CD4-positive, alpha-beta T cell (primary cell): Measurements from ENCODE around the gene BCAR1. TPM values are rescaled to one million over a fixed set of nuclear protein-coding genes. Genes with fewer than 3 reads are reported as not detected.

ENCODE experiments used
- ATAC-seq: fragments of 200-7000 bp; cut with Tn5 transposase; one replicate; pipeline ENCODE4 v1.10.0; 2022; ENCODE audit warnings: mild to moderate bottlenecking; ENCODE audit not compliant: poor library complexity
- CTCF ChIA-PET: fragments of 350-600 bp; sonication (Branson Sonifier 250); formaldehyde crosslinking; loops from one replicate; lab custom pipeline; 2021; ENCODE audit warnings: antibody characterized with exemption, inconsistent platforms; lab: Charles Lee
- POLR2A ChIA-PET: fragments of 350-600 bp; sonication (Branson Sonifier 250); formaldehyde crosslinking; loops from one replicate; lab custom pipeline; 2021; ENCODE audit warnings: antibody characterized with exemption, inconsistent platforms; lab: Charles Lee
- DNase-seq, 14 experiments: peaks; one replicate each; pipeline ENCODE4 v3.0.0-alpha.2; 2013 to 2020; ENCODE audit warnings: mixed read lengths in 2 of 14
- H3K27ac ChIP-seq, 2 donors: one replicate each; pipeline versions ENCODE4 v1.5.1 to v1.7.0; 2013; ENCODE audit warnings: low read length in 2 of 2, low read depth in 1 of 2, mild to moderate bottlenecking in 1 of 2
- H3K27me3 ChIP-seq, 2 experiments: 1 replicate in 1 of 2; 2 replicates in 1 of 2; pipeline versions ENCODE4 v1.6.1 to v1.7.0; 2013; ENCODE audit warnings: low read length in 2 of 2, control low read depth in 1 of 2, mild to moderate bottlenecking in 1 of 2, moderate library complexity in 1 of 2; ENCODE audit not compliant: insufficient read depth in 2 of 2, control insufficient read depth in 1 of 2
- H3K36me3 ChIP-seq: one replicate; pipeline ENCODE4 v1.6.1; 2013; ENCODE audit warnings: low read length, control low read depth; ENCODE audit not compliant: insufficient read depth
- H3K4me1 ChIP-seq: one replicate; pipeline ENCODE4 v1.6.1; 2013; ENCODE audit warnings: low read length, control low read depth; ENCODE audit not compliant: insufficient read depth
- H3K4me3 ChIP-seq: one replicate; pipeline ENCODE4 v1.5.1; 2013; ENCODE audit warnings: mild to moderate bottlenecking, low read length, moderate library complexity
- H3K9me3 ChIP-seq, 2 experiments: 1 replicate in 1 of 2; 2 replicates in 1 of 2; pipeline versions ENCODE4 v1.6.1 to v1.7.0; 2013; ENCODE audit warnings: low read length in 2 of 2, mild to moderate bottlenecking in 2 of 2, control low read depth in 1 of 2, moderate library complexity in 1 of 2; ENCODE audit not compliant: control insufficient read depth in 1 of 2, insufficient read depth in 1 of 2
- H3K27ac Mint-ChIP-seq: one replicate; pipeline ENCODE4 v1.8.0; 2020; ENCODE audit warnings: mixed read lengths
- H3K27me3 Mint-ChIP-seq: one replicate; pipeline ENCODE4 v1.8.0; 2021; ENCODE audit warnings: mixed read lengths
- H3K36me3 Mint-ChIP-seq: one replicate; pipeline ENCODE4 v1.8.0; 2021; ENCODE audit warnings: low read depth, mixed read lengths
- H3K4me1 Mint-ChIP-seq: one replicate; pipeline ENCODE4 v1.8.0; 2021; ENCODE audit warnings: low read depth, mixed read lengths
- H3K4me3 Mint-ChIP-seq: one replicate; pipeline ENCODE4 v1.8.0; 2020; ENCODE audit warnings: mild to moderate bottlenecking, mixed read lengths
- H3K9me3 Mint-ChIP-seq: one replicate; pipeline ENCODE4 v1.8.0; 2020; ENCODE audit warnings: mixed read lengths
- CTCF ChIP-seq: fragments of 200-600 bp; IDR thresholded peaks from one replicate; pipeline ENCODE4 v1.8.0; 2022; ENCODE audit warnings: antibody characterized with exemption, mild to moderate bottlenecking
- intact Hi-C, 2 experiments: fragments of 100-400 bp; cut with DNase I in 1 of 2; cut with micrococcal nuclease in 1 of 2; formaldehyde crosslinking; loops; one replicate each; pipeline versions ENCODE4 v1.15.1 to v1.9.0; 2023 to 2025; cut with DNase I, micrococcal nuclease
- total RNA-seq, 174 experiments: library from RNA in 2 of 174; stranded (reverse) in 2 of 174; gene quantifications; one replicate each; pipeline ENCODE4 v1.2.3 and lab custom pipeline; 2021 to 2026

BCAR1 gene
- total RNA-seq, 2 experiments from 2014 or later, result 0.08 to 0.17 TPM

GRCh38 chr16:75238853-75239541, 12.4 kb downstream of the BCAR1 start:
- Histone ChIP-seq H3K27me3 (no peaks in the 10 kb centered on the region), H3K9me3 (peaks cover 0 to 6% of the 10 kb centered on the region in 2 experiments), H3K36me3 (no peaks in the 10 kb centered on the region), H3K27ac (no peak overlapping the region), H3K4me1 (peaks cover 4% of the 10 kb centered on the region), H3K4me3 (no peak overlapping the region)
- no peaks in the 10 kb centered on the region for H3K36me3 Mint-ChIP-seq
- no peak overlapping the region for H3K4me3 Mint-ChIP-seq
- no peak overlapping the region for H3K27ac Mint-ChIP-seq
- H3K9me3 Mint-ChIP-seq, result no peaks in the 10 kb centered on the region
- intact Hi-C loops, result loop anchor here in 1 of 2 experiments (10.0 kb wide), 1 partner anchor 526 kb away; no protein-coding TSS in a partner anchor
- no peak for TF ChIP-seq CTCF
- ChIA-PET CTCF (no interaction called here), POLR2A (no interaction called here)
- H3K27me3 Mint-ChIP-seq, result no peaks in the 10 kb centered on the region
- no peaks in the 10 kb centered on the region for H3K4me1 Mint-ChIP-seq
- ATAC-seq, result no peak
- DNase-seq, result no peak

DNA sequence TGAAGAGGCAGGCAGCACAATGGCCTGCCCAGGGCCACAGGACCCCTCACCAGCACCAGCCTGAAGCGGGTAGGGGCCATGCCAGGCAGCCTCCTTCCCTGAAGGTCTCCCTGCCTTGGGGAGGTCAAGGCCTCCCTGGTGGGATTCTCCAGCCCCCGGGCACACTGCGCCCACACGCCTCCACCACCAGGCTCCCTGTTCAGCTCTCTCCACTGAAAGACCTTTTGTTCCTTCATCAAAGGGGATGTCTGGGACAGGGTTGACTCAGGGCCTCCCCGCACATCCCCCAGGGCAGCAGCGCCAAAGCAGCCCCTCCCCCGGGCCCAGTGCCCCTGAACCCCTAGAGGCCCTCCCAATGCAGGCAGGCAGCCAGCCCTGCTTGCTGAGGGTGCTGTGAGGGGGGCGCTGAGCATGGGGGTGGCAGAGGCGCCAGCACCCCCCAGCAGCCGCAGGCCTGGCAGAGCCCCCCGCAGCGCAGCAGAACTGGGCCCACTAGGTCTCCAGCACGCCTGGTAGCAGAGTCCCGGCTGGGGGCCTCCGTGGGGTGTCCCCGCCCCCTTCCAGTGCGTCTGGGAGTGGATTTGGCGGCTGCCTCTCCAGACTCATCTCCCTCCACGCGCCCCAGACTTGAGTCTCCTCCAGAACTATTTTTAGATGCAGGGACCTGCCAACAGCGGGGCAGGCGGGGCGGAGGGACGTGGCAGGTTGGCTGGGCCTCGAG, 13.1 kb downstream of the BCAR1 start:
- Histone ChIP-seq H3K4me1 (peaks cover 9% of the 10 kb centered on the region), H3K4me3 (no peak overlapping the region), H3K27ac (no peak overlapping the region), H3K9me3 (peaks cover 0 to 6% of the 10 kb centered on the region in 2 experiments), H3K36me3 (no peaks in the 10 kb centered on the region), H3K27me3 (no peaks in the 10 kb centered on the region)
- intact Hi-C loops, result loop anchor here in 1 of 2 experiments (10.0 kb wide), 1 partner anchor 527 kb away; no protein-coding TSS in a partner anchor
- no peaks in the 10 kb centered on the region for H3K4me1 Mint-ChIP-seq
- H3K27me3 Mint-ChIP-seq, result no peaks in the 10 kb centered on the region
- ChIA-PET CTCF (no interaction called here), POLR2A (no interaction called here)
- H3K4me3 Mint-ChIP-seq, result no peak overlapping the region
- no peak for DNase-seq
- H3K9me3 Mint-ChIP-seq, result no peaks in the 10 kb centered on the region
- H3K27ac Mint-ChIP-seq, result no peak overlapping the region
- no peaks in the 10 kb centered on the region for H3K36me3 Mint-ChIP-seq
- ATAC-seq, result no peak
- no peak for TF ChIP-seq CTCF

- CTCF ChIA-PET, result no interaction called here
- Mint-ChIP-seq H3K9me3 (no peaks in the 10 kb centered on the region), H3K27me3 (no peaks in the 10 kb centered on the region), H3K4me1 (no peaks in the 10 kb centered on the region), H3K4me3 (no peak overlapping the region), H3K36me3 (no peaks in the 10 kb centered on the region), H3K27ac (no peak overlapping the region)
- Histone ChIP-seq H3K4me1 (peaks cover 9% of the 10 kb centered on the region), H3K27ac (no peak overlapping the region), H3K36me3 (no peaks in the 10 kb centered on the region), H3K9me3 (peaks cover 0 to 6% of the 10 kb centered on the region in 2 experiments), H3K27me3 (no peaks in the 10 kb centered on the region), H3K4me3 (no peak overlapping the region)
- intact Hi-C loops, result loop anchor here in 1 of 2 experiments (10.0 kb wide), 1 partner anchor 527 kb away; no protein-coding TSS in a partner anchor
- POLR2A ChIA-PET, result no interaction called here
- ATAC-seq (no peak), DNase-seq (no peak)
- no peak for TF ChIP-seq CTCF
These were observed 13.9 kb downstream of the BCAR1 start for GRCh38 chr16:75237398-75238131.
